Coronary artery (tissue), 2 donors: ENCODE results near the gene PTF1A.

Source experiments
- DNase-seq: peaks from one replicate; pipeline ENCODE4 v3.0.0-alpha.2; 2017; ENCODE audit warnings: low spot score
- H3K27ac ChIP-seq, 2 donors: fragments of 200-600 bp; sonication (generic); one replicate each; pipeline ENCODE4 v1.5.1; 2016 to 2019
- H3K4me3 ChIP-seq: fragments of 200-600 bp; sonication (generic); 2 replicates; pipeline ENCODE4 v1.5.1; 2016; ENCODE audit warnings: mild to moderate bottlenecking, moderate library complexity
- TF ChIP-seq, protein P1 (sequence below): fragments of 200-600 bp; sonication (generic); IDR thresholded peaks from one replicate; pipeline ENCODE4 v1.5.1; 2019; ENCODE audit warnings: antibody characterized with exemption

The PTF1A gene

DNA sequence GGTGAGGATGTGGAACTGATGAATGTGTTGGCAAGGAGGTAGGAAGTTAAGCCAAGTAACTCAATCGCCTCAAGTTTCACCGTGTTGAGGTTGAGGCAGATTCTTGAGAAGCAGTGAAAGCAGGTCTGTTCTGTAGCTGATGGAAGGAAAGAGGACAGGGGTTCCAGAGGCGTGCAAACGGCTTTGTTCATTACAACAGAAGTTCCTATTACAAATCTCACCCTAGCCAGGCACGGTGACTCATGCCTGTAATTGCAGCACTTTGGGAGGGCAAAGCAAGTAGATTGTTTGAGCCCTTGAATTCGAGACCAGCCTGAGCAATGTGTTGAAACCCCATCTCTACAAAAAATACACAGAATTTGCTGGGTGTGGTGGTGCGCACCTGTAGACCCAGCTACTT lies 36.9 kb upstream of the PTF1A start:
- no peak overlapping the region for H3K27ac ChIP-seq
- DNase-seq, result no peak
- TF ChIP-seq, protein P1, sequence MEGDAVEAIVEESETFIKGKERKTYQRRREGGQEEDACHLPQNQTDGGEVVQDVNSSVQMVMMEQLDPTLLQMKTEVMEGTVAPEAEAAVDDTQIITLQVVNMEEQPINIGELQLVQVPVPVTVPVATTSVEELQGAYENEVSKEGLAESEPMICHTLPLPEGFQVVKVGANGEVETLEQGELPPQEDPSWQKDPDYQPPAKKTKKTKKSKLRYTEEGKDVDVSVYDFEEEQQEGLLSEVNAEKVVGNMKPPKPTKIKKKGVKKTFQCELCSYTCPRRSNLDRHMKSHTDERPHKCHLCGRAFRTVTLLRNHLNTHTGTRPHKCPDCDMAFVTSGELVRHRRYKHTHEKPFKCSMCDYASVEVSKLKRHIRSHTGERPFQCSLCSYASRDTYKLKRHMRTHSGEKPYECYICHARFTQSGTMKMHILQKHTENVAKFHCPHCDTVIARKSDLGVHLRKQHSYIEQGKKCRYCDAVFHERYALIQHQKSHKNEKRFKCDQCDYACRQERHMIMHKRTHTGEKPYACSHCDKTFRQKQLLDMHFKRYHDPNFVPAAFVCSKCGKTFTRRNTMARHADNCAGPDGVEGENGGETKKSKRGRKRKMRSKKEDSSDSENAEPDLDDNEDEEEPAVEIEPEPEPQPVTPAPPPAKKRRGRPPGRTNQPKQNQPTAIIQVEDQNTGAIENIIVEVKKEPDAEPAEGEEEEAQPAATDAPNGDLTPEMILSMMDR, result no peak

DNA sequence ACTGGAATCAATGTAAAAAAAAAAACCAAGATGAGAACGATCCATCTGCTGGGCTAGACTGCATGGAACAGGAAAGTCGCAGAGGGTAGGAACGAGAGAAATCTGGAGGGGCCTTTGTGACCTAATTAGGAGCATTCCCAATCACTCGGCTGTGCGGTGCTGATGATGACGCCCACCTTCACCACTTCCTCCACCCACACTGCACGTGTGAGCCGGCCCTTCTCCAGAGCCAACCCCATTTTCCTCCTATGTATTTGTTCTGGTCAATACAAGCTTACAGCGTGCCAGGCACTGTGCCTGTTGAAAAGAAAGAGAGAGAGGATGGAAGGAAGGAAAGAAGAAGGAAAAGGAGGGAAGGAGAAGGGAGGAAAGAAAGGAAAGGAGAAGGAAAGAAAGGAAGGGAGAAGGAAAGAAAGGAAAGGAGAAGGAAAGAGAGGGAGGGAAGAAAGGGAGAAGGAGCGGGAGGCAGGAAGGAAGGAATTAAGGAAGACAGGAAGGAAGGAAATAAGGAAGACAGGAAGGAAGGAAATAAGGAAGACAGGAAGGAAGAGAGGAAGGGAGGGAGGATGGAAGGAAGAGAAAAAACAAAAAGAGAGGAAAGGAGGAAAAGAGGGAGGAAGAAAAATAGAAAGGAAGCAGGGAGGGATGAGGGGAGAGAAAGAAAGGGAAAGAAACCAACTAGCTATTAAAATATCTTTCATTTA lies 35.5 kb upstream of the PTF1A start:
- DNase-seq, result no peak
- Histone ChIP-seq H3K27ac (no peak overlapping the region), H3K4me3 (no peak overlapping the region)
- TF ChIP-seq, protein P1, result no peak

More for the DNA sequence above, 36.9 kb upstream of the PTF1A start:
- H3K4me3 ChIP-seq, result no peak overlapping the region

DNA sequence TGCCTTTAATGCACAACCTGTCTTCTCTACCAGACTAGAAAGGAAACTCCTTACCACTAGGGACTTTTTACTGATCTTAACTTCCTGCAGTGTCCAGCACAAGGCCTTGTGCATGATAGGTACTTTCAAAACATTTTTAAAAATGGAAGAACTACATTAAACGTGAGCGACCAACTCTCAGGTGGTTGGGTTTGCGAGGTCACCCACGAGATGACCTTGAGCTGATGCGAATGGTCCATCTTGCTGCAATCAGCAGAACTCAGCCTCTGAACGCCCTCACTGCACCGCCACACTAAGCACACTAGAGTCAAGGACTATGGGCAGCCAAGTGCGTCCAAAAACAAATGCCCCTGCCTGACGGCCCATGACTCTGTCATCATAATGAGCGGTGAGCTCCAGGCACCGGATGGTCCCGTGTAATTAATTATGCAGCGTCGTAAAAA lies 34.9 kb upstream of the PTF1A start:
- H3K4me3 ChIP-seq, result no peak overlapping the region
- TF ChIP-seq, protein P1, result no peak
- no peak overlapping the region for H3K27ac ChIP-seq
- DNase-seq, result no peak

DNA sequence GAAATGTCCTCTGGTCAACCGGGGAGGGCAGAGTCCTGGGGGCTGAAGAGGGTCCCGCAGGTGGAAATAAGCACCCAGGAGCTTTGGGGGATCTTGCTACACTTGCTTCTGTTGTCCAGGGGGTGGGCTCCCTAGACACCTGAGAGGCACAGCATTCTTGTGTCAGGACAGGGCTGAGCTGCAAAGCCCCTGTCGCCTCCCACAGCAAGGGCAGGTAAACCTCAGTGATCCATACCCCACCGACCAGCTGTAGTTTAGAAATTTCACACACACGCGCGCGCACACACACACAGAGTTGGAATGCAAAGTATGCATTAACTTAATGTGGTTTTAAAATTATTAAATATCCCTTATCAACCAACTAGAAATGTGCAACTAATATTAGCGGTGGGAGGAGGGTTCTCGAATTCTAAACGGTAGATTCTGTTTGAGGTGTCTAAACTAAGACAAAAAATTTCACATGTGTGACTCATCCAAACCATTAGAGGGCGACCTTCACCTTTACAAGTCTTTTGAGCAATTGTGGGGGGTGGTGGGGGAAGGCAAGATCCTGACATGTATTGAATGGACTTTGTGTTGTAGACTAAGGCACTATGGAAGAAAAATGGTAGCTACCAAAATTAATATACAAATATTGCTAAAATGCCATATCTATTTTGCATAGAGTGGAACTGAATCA lies 34.3 kb upstream of the PTF1A start:
- Histone ChIP-seq H3K4me3 (peak overlapping the region; percentile 25), H3K27ac (no peak overlapping the region)
- DNase-seq, result no peak
- TF ChIP-seq, protein P1, result no peak

DNA sequence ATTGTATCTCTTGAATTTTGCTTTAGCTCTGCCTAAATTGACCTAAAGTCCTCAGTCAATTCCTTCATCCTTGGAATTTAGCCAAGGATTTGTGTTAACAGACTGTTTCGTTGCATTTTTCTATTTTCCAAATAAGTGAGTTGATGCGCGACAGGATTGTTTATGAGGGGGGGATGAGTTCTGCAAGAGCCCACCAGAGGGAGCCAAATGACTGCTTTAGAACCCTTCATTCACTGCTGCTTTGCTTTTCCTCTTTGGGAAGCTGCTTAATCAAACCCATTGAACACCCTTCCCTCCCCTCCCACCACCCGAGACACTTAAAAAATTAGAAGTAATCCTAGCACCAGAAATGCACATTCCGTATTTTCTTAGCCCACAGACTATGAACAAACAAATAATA lies 33.7 kb upstream of the PTF1A start:
- no peak for DNase-seq
- H3K4me3 ChIP-seq, result peak overlapping the region; percentile 25
- TF ChIP-seq, protein P1, result peak; percentile 50
- no peak overlapping the region for H3K27ac ChIP-seq

DNA sequence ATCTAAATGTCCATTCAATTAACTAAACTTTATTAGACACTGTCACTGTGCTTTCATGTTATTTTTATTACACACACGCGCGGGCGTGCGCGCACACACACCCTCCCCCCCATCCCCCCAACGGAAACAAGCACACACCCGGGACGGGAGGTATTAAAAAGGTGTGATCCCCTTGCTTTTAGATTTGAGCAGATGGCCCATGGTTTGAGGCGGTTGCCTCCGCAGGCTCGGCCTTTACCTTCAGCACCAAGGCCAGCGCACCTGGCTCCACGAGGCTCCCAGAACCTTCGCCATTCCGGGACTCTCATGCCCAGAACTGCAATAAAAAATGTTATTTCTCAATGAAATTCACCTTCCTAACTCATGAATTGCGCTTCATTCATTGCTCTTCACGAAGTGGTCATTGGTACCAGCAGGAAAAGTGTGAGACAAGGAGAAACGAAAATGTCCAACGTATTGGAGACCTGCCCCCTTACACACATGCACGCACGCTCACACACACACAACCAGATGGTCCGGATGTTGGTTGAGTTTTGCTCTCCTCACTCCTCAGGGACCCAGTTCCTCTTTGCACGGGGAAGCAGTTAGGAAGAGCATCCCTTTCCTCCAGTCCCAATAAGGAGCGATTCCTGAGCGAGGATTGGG lies 20.8 kb upstream of the PTF1A start:
- DNase-seq, result no peak
- no peak overlapping the region for H3K4me3 ChIP-seq
- H3K27ac ChIP-seq, result no peak overlapping the region
- TF ChIP-seq, protein P1, result no peak
